Kasumi-1 (cell line): ENCODE results near the gene MRPL24.
"Not testable (repeated sequence)": the region's sequence is repeated elsewhere in the genome, so short reads cannot be mapped to it uniquely, and the experiment has no call there.

Experiments used
- DNase-seq, 2 experiments: peaks; one replicate each; lab custom pipeline; 2025; lab: John Stamatoyannopoulos, UW

MRPL24 gene

DNA sequence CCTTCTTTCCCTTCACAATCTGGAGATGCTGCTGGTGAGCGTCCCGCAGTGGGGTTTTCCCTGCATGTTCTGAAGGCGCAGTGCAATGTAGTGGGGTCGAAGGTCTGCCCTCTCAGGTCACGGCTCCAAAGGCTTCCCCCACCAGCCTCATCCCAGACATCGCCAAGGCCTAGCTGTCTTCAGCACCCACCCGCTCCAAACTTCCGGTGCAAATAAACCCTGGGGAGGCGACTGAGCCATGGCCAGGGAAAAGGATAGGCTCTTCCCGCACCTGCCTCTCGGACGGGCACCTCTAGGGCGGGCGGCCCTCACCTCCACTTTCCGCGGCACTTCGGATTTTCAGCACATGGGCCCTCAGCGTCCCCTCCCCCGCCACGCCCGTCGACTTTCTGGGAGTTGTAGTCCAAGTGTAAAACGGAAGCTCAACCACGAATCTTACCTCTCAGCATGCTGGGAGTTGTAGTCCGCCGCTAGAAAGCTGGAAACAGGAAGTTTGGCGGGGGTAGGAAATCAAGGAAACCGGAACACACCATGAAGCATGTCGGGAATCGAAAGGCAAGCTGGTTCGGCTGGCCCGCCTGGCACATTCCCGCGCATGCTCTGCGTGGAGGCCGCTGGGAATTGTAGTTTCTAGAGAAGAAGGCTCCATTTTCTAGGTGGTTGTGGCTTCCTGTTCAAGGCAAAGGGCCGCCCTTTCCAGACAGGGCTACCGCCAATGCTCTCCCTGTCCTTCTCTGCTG is at the start of gene MRPL24:
TSS of gene MRPL24 (minus strand) at position 348 of the 740 bp plus-strand sequence. CDS start 2,384 bp downstream, outside the sequence.
- DNase-seq = peak; percentile 99

- no peak for DNase-seq
Observed at GRCh38 chr1:156789621-156790318, 48.9 kb upstream of the MRPL24 start.

DNA sequence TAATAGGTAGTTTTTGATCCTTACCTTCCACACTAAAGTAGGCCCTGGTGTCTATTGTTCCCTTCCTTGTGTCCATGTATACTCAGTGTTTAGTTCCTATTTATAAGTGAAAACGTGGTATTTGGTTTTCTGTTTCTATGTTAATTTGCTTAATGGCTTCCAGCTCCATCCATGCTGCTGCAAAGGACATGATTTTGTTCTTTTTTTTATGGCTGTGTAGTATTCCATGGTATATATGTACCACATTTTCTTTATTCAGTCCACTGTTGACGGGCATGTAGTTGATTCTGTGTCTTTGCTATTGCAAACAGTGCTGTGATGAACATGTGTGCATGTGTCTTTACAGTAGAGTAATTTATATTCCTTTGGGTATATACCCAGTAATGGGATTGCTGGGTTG is 47.2 kb upstream of the MRPL24 start:
- no peak for DNase-seq

GRCh38 chr1:156786640-156787039 is 45.8 kb upstream of the MRPL24 start:
- no peak for DNase-seq

GRCh38 chr1:156785458-156785857 is 44.6 kb upstream of the MRPL24 start:
- DNase-seq = no peak

DNA sequence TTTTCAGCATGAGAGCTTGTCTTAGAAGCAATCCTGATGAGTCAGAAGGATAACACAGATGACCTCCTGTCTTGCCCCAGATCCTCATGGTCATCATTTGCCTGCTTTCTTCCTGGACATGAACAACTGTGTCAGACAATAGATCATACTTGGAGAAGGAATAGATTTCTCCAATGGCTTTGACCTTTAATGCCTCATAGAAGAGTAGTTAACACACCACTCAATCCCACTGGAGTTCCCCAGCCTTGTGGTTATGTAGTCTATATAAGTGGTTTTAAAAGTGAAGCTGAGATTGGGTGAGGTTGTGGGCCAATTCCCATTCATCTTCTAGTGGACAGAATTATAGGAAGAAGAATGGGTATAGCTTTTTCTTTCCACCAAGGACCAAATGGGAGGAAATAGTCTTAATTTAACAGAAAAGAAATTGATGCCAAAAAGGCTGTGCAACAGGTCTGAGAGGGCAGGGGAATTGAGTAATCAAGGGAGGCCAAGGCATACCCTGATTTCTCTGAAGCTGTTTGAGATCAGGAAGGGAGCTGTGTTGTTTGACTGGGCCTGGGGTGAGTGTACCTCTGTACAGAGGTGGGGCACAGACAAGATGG is 40.8 kb upstream of the MRPL24 start:
- no peak for DNase-seq

GRCh38 chr1:156777573-156777972 is 36.7 kb upstream of the MRPL24 start:
- DNase-seq = no peak

- peak in 1 of 2 experiments; percentile 15 for DNase-seq
Observed at GRCh38 chr1:156776942-156777341, 36.1 kb upstream of the MRPL24 start.

DNA sequence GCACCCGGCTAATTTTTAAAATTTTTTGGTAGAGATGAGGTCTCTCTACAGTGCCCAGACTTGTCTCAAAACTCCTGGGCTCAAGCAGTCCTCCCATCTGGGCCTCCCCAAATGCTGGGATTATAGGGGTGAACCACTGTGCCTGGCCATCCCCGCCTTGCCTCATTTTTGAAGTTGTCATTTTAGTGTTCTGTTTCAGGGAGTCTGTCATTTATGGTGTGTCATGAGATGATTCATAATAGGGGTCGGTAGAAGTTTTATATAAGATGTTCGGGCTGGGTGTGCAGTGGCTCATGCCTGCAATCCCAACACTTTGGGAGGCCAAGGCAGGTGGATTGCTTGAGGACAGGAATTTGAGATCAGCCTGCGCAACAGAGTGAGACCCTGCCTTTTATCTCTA is 34.9 kb upstream of the MRPL24 start:
- no peak for DNase-seq

- DNase-seq = no peak
Observed at GRCh38 chr1:156773607-156774006, 32.7 kb upstream of the MRPL24 start.

DNA sequence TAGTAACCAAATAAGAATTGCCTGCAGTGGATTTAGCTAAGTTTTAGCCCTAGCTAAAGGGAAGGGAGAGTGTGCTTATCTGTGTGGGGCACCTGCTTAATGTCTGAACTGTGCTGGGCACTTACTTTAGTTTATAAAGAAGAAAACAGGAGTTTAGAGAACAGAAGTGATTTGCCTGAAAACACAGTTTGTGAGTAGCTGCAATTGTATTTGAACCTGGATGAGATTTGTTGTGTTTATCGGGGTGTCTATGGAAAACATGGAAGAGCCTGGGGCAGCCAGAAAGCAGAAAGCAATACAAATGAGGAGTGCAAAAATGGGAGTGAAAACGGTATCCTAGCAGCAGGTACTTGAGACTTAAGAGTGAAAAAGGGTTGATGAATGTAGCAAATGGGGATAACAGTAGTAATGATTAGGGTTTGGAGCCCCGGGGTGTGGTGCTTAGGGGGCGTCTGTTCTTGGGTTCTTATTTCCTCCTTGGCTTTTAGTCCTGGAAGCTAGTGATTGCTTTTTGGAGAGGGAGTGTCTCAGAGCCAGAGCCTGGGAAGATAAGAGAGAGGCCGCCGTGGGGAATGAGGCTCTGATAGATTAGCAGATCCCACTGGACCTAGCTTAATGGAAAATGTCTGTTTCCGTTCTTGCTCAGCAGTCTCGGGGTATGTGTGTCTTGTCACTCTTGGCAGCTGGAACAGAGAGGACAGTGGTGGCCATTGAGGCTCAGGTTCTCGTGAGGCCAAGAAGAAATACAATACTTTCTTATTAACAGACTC is 32.0 kb upstream of the MRPL24 start:
- DNase-seq = no peak

- no peak for DNase-seq
Observed at GRCh38 chr1:156772222-156772621, 31.3 kb upstream of the MRPL24 start.

GRCh38 chr1:156768610-156769295 is 27.9 kb upstream of the MRPL24 start:
- no peak for DNase-seq

DNA sequence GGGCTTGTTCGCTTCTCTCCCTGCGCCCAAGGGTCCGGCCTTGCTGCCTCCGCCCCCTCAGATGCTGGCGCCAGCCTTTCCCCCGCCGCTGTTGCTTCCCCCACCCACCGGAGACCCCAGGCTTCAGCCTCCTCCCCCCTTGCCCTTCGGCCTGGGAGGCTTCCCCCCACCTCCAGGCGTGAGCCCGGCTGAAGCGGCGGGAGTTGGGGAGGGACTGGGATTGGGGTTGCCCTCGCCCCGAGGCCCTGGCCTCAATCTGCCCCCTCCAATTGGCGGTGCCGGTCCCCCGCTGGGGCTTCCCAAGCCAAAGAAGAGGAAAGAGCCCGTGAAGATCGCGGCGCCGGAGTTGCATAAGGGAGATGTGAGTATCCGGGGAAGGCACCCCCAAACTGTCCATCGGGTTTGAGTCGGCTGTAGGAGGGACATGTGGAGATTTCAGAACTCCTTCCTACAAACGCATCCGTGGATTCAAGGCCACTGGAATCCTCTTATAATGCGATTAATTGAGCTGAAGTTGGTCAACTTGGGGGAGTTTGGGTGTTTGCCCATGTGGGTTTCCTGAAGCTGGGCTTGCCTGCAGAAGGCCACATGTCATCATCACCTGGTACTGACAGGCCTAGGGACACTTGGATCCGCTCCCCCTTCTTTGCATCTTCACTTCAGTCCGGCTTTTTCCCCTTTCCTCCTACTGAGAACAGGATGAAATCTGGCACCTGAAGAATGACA is 27.2 kb upstream of the MRPL24 start:
- DNase-seq = no peak

DNA sequence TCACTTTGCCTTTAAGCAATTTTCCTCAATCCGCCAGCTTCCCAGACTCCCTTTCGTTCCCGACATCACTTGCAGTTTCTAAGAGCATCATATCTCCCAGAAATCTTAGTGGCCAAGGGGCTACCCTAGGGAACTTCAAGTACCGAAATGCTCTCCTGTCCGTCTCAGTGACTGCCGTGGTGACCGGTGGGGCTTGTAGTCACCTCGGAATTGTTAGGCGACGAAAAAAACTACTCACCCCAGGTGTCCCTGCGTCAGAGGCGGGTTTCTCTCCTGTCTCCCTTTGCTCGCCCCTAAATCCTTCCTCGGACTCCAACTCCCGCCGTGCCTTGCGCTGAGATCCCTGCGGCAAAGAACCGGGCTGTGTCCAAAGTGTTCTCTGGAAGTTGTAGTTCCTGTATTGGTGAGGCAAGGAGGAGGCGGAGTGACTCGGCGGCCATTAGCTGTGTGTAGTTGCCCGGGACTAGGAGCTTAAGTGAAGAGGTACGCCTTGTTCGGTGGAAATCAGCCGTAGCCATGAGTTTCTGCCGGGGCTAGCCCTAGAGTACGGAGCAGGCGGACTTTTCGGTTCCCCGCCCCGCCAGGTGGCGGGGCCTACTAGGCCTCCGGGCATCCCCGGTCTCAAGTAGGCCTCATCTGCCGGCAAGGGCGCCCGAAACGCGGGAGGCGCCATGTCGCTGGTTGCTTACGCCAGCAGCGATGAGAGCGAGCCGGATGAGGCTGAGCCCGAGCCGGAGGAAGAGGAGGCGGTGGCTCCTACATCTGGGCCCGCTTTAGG is 26.4 kb upstream of the MRPL24 start, which contains the start of gene PRCC:
TSS of gene PRCC (plus strand) at position 435 of the 778 bp plus-strand sequence. CDS start at position 672, 237 bp downstream.
- DNase-seq = peak; percentile 100

DNA sequence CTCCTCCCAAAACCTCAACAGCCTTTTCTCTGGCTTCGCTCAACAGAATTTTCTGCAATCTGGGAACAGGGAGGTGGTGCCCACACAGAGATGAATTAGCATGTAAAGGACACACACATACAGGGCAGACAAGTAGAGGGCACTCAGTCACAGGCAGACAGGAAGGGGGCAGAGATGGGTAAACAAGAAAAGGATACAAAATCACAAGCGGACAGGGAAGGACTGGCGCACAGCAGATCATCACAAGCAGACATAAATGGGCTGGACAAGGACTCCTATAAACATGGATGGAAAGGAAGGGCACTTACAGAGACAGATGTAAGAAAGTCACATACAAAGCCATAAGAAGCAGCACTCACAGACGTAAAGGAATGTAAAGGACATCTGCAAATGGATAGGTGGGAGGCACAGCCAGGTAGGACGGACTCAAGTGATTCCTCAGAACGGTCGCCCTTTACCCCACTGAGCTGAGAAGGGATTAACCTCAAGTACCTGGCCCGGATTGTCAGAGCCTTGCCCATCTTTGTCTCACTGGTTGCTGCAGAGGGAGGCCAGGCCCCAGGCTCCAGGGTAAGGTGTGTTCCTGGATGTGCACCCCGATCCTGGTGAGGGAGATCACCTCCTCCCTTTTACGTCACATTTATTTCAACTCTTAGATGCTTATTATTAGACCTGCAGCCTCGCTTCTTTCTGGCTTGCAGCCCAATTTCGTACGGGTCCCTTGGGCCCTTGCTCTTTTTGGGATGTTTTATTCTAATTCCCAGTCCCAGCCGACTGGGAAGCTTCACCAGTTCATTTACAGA is 25.6 kb upstream of the MRPL24 start:
- DNase-seq = no peak

DNA sequence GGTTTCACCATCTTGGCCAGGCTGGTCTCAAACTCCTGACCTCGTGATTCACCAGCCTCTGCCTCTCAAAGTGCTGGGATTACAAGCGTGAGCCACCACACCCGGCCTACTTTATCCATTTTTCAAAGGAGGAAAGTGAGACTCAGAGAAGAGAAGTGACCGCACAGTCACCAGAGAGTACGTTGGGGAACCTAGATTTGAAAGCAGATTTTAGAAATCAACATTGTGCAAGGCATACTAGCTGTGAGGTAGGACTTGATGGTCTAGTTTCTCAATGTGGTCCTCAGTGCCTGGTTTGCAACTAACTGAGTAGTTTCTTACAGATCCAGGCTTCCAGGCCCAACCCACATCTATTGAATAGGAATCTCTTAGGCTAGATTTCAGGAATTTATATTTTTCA is 24.8 kb upstream of the MRPL24 start:
- DNase-seq = no peak

GRCh38 chr1:156765136-156765535 is 24.2 kb upstream of the MRPL24 start:
- not testable (repeated sequence) for DNase-seq

GRCh38 chr1:156760796-156761104 is 19.9 kb upstream of the MRPL24 start:
- DNase-seq = no peak
